Progenitor cell of endocrine pancreas (in vitro differentiated cells): ENCODE results near the gene PRR5L. TPM values are rescaled to one million over a fixed set of nuclear protein-coding genes. Genes with fewer than 3 reads are reported as not detected.
A peak's percentile ranks its signal among the peaks of the same experiment; 100 is the strongest.

Experiments used
- DNase-seq: peaks from one replicate; pipeline ENCODE4 v3.0.0; 2021; ENCODE audit warnings: low spot score; ENCODE audit not compliant: unreplicated experiment
- H3K27ac Mint-ChIP-seq: 2 replicates; pipeline ENCODE4 v1.8.0; 2021; ENCODE audit warnings: mild to moderate bottlenecking, moderate library complexity, mixed read lengths
- H3K27me3 Mint-ChIP-seq: 2 replicates; pipeline ENCODE4 v1.8.0; 2021; ENCODE audit warnings: mixed read lengths
- H3K36me3 Mint-ChIP-seq: 2 replicates; pipeline ENCODE4 v1.8.0; 2022; ENCODE audit warnings: mixed read lengths; ENCODE audit not compliant: insufficient read depth
- H3K4me1 Mint-ChIP-seq: 2 replicates; pipeline ENCODE4 v1.8.0; 2021; ENCODE audit warnings: low read depth, mixed read lengths
- H3K4me3 Mint-ChIP-seq: 2 replicates; pipeline ENCODE4 v1.8.0; 2021; ENCODE audit warnings: low read depth, mild to moderate bottlenecking, moderate library complexity, mixed read lengths
- H3K9me3 Mint-ChIP-seq: 2 replicates; pipeline ENCODE4 v1.8.0; 2021; ENCODE audit warnings: low read depth, mixed read lengths
- CTCF ChIP-seq: fragments of 200-600 bp; sonication (generic); IDR thresholded peaks from one replicate; pipeline ENCODE4 v1.5.0; 2021; ENCODE audit warnings: antibody characterized with exemption, mild to moderate bottlenecking; ENCODE audit not compliant: unreplicated experiment
- total RNA-seq: library from RNA; stranded (reverse); gene quantifications from 2 replicates; pipeline ENCODE4 v1.2.1, GENCODE V29; 2021

The PRR5L gene
- total RNA-seq, 1 donor from 2014 or later: 1.7 TPM

DNA sequence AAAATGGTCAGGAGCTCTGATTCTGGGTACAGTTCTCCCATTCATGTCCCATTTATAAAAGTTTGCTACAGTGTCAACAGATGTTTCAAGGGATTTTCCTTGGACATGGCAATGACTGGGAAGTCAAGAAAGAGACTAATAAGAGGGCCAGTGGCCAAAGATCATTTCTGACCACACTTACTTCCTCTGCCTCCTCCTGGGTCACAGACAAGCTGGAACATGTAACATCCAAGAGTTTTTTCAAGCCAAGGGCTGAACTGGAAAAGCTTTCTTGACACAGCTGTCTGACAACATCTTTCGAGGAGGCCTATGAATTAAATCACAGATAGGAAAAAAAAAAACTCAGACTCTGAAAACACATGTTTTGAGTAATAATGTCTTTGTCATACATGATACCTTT lies 15.6 kb upstream of the PRR5L start:
- Mint-ChIP-seq H3K27ac (no peak overlapping the region), H3K36me3 (peaks cover 13% of the 10 kb centered on the region), H3K4me1 (peaks cover 9% of the 10 kb centered on the region), H3K27me3 (no peaks in the 10 kb centered on the region), H3K9me3 (peaks cover 18% of the 10 kb centered on the region), H3K4me3 (no peak overlapping the region)
- TF ChIP-seq CTCF: no peak
- no peak for DNase-seq

- Mint-ChIP-seq H3K27me3 (no peaks in the 10 kb centered on the region), H3K36me3 (peaks cover 12% of the 10 kb centered on the region), H3K4me3 (no peak overlapping the region), H3K27ac (no peak overlapping the region), H3K4me1 (peaks cover 9% of the 10 kb centered on the region), H3K9me3 (peaks cover 18% of the 10 kb centered on the region)
- TF ChIP-seq CTCF: no peak
- DNase-seq: no peak
Observed at GRCh38 chr11:36281850-36282249, 14.2 kb upstream of the PRR5L start.

- Mint-ChIP-seq H3K27me3 (no peaks in the 10 kb centered on the region), H3K4me1 (peaks cover 12% of the 10 kb centered on the region), H3K36me3 (peaks cover 10% of the 10 kb centered on the region)
Observed at GRCh38 chr11:36282926-36283325, 13.2 kb upstream of the PRR5L start.

GRCh38 chr11:36288442-36289225 lies 7.5 kb upstream of the PRR5L start:
- DNase-seq: no peak
- H3K27me3 Mint-ChIP-seq: peaks cover 16% of the 10 kb centered on the region
- no peak for TF ChIP-seq CTCF
- H3K36me3 Mint-ChIP-seq: no peaks in the 10 kb centered on the region
- peak overlapping the region; percentile 99 for H3K27ac Mint-ChIP-seq
- H3K4me3 Mint-ChIP-seq: peak overlapping the region; percentile 91
- peaks cover 15% of the 10 kb centered on the region for H3K4me1 Mint-ChIP-seq
- no peaks in the 10 kb centered on the region for H3K9me3 Mint-ChIP-seq

More at GRCh38 chr11:36282926-36283325, 13.2 kb upstream of the PRR5L start:
- no peak for TF ChIP-seq CTCF
- Mint-ChIP-seq H3K9me3 (peaks cover 18% of the 10 kb centered on the region), H3K27ac (no peak overlapping the region), H3K4me3 (no peak overlapping the region)
- DNase-seq: no peak

GRCh38 chr11:36289226-36289852 lies 6.7 kb upstream of the PRR5L start, which contains the start of gene COMMD9:
Gene COMMD9 (minus strand): TSS chr11:36289424. CDS start chr11:36289412, 12 bp downstream.
- peak; percentile 87 for DNase-seq
- Mint-ChIP-seq H3K4me1 (peaks cover 15% of the 10 kb centered on the region), H3K4me3 (peak within 1 kb of the TSS; percentile 91), H3K9me3 (no peaks in the 10 kb centered on the region), H3K27ac (peak within 1 kb of the TSS; percentile 99), H3K27me3 (peaks cover 20% of the 10 kb centered on the region), H3K36me3 (no peaks in the 10 kb centered on the region)
- TF ChIP-seq CTCF: no peak
